Neuronal stem cell (in vitro differentiated cells): Measurements from ENCODE around the gene SNX25.
A peak's percentile ranks its signal among the peaks of the same experiment; 100 is the strongest.

Experiments
- DNase-seq: peaks from one replicate; pipeline ENCODE4 v3.0.0-alpha.2; 2013; ENCODE audit warnings: low spot score
- H2AFZ ChIP-seq: one replicate; pipeline ENCODE4 v1.6.1; 2013; ENCODE audit warnings: mild to moderate bottlenecking, low read length, inconsistent platforms
- H2AK5ac ChIP-seq: 2 replicates; pipeline ENCODE4 v1.6.1; 2013; ENCODE audit warnings: low read depth, mild to moderate bottlenecking, inconsistent platforms, low read length, moderate library complexity, mixed read lengths
- H2BK120ac ChIP-seq: 2 replicates; pipeline ENCODE4 v1.6.1; 2013; ENCODE audit warnings: low read depth, mild to moderate bottlenecking, inconsistent platforms, low read length, moderate library complexity, mixed read lengths
- H2BK12ac ChIP-seq: one replicate; pipeline ENCODE4 v1.6.1; 2013; ENCODE audit warnings: low read length, inconsistent platforms
- H2BK15ac ChIP-seq: 2 replicates; pipeline ENCODE4 v1.6.1; 2013; ENCODE audit warnings: mild to moderate bottlenecking, low read length, inconsistent platforms, mixed read lengths
- H2BK5ac ChIP-seq: one replicate; pipeline ENCODE4 v1.6.1; 2013; ENCODE audit warnings: inconsistent platforms, mild to moderate bottlenecking, low read length, moderate library complexity
- H3K14ac ChIP-seq: one replicate; pipeline ENCODE4 v1.6.1; 2013; ENCODE audit warnings: low read length, inconsistent platforms
- H3K18ac ChIP-seq: 2 replicates; pipeline ENCODE4 v1.6.1; 2013; ENCODE audit warnings: low read length, inconsistent platforms
- H3K23ac ChIP-seq: 2 replicates; pipeline ENCODE4 v1.6.1; 2013; ENCODE audit warnings: low read depth, mild to moderate bottlenecking, mixed read lengths, low read length, inconsistent platforms; ENCODE audit not compliant: poor library complexity
- H3K27ac ChIP-seq: replicated peaks from 3 replicates; pipeline ENCODE4 v1.5.1; 2013; ENCODE audit warnings: low read length, inconsistent platforms
- H3K27me3 ChIP-seq, 3 experiments: 2 replicates each; pipeline ENCODE4 v1.6.1; 2013; ENCODE audit warnings: low read length in 3 of 3, mild to moderate bottlenecking in 2 of 3, inconsistent platforms in 1 of 3, low read depth in 1 of 3, mixed read lengths in 1 of 3, moderate library complexity in 1 of 3; ENCODE audit not compliant: control insufficient read depth in 3 of 3, insufficient read depth in 3 of 3
- H3K36me3 ChIP-seq, 2 donors: replicated peaks in 1 of 2; 2 replicates each; pipeline ENCODE4 v1.6.1; 2013; ENCODE audit warnings: low read length in 2 of 2; ENCODE audit not compliant: control insufficient read depth in 2 of 2, insufficient read depth in 2 of 2
- H3K4ac ChIP-seq: 2 replicates; pipeline ENCODE4 v1.6.1; 2013; ENCODE audit warnings: inconsistent platforms, mild to moderate bottlenecking, low read length, moderate library complexity
- H3K4me1 ChIP-seq, 2 donors: 1 replicate in 1 of 2; 2 replicates in 1 of 2; pipeline ENCODE4 v1.6.1; 2013; ENCODE audit warnings: low read length in 2 of 2, low read depth in 1 of 2; ENCODE audit not compliant: control insufficient read depth in 2 of 2, insufficient read depth in 1 of 2
- H3K4me2 ChIP-seq: one replicate; pipeline ENCODE4 v1.6.1; 2013; ENCODE audit warnings: mild to moderate bottlenecking, low read length, inconsistent platforms; ENCODE audit not compliant: insufficient read depth, poor library complexity, severe bottlenecking
- H3K4me3 ChIP-seq, 2 donors: 2 replicates each; pipeline ENCODE4 v1.5.1; 2013; ENCODE audit warnings: low read length in 2 of 2, mild to moderate bottlenecking in 2 of 2, inconsistent platforms in 1 of 2, moderate library complexity in 1 of 2
- H3K79me1 ChIP-seq: one replicate; pipeline ENCODE4 v1.6.1; 2013; ENCODE audit warnings: low read depth, mild to moderate bottlenecking, inconsistent platforms, low read length, moderate library complexity
- H3K9ac ChIP-seq: one replicate; pipeline ENCODE4 v1.6.1; 2013; ENCODE audit warnings: mild to moderate bottlenecking, low read depth, low read length, inconsistent platforms; ENCODE audit not compliant: poor library complexity
- H3K9me3 ChIP-seq, 2 donors: replicated peaks in 1 of 2; 2 replicates each; pipeline versions ENCODE3 to v1.6.1; 2013; ENCODE audit warnings: low read length in 2 of 2, mild to moderate bottlenecking in 2 of 2, inconsistent platforms in 1 of 2, low read depth in 1 of 2, mixed read lengths in 1 of 2, moderate library complexity in 1 of 2; ENCODE audit not compliant: control insufficient read depth in 2 of 2, insufficient read depth in 1 of 2
- H4K8ac ChIP-seq: one replicate; pipeline ENCODE4 v1.6.1; 2013; ENCODE audit warnings: low read depth, mild to moderate bottlenecking, inconsistent platforms, low read length, moderate library complexity
- H4K91ac ChIP-seq: one replicate; pipeline ENCODE4 v1.6.1; 2013; ENCODE audit warnings: low read length, low read depth, mild to moderate bottlenecking, inconsistent platforms; ENCODE audit not compliant: poor library complexity
- WGBS, 2 donors: extraction: QIAGEN DNeasy Blood & Tissue Kit; methylation state at CpG; one replicate each; pipeline ENCODE4 v1.1.7; 2013; ENCODE audit warnings: missing lambda C conversion rate in 2 of 2, mixed read lengths in 1 of 2; ENCODE audit not compliant: insufficient read length in 2 of 2, insufficient replicate concordance in 1 of 2; ENCODE audit errors: extremely low coverage in 2 of 2; 5-methylcytosine and 5-hydroxymethylcytosine counted together

The SNX25 gene

GRCh38 chr4:185296665-185297460, 87.5 kb downstream of the SNX25 start:
- H3K4ac ChIP-seq: no peak overlapping the region
- no peak overlapping the region for H2BK15ac ChIP-seq
- H3K79me1 ChIP-seq: no peaks in the 10 kb centered on the region
- H3K9me3 ChIP-seq: peaks cover 0 to 19% of the 10 kb centered on the region in 2 donors
- H3K23ac ChIP-seq: no peak overlapping the region
- no peak overlapping the region for H3K9ac ChIP-seq
- no peak overlapping the region for H3K4me3 ChIP-seq
- no peak overlapping the region for H2AFZ ChIP-seq
- H2BK120ac ChIP-seq: no peak overlapping the region
- no peak for DNase-seq
- no peak overlapping the region for H3K14ac ChIP-seq
- H3K27me3 ChIP-seq: no peaks in the 10 kb centered on the region
- no peak overlapping the region for H3K27ac ChIP-seq
- H3K4me1 ChIP-seq: peaks cover 0 to 6% of the 10 kb centered on the region in 2 donors
- no peak overlapping the region for H3K4me2 ChIP-seq
- no CpG with 5 or more reads among the region's 6 CpGs for WGBS, 2 donors
- no peak overlapping the region for H4K91ac ChIP-seq
- no peak overlapping the region for H4K8ac ChIP-seq
- no peak overlapping the region for H3K18ac ChIP-seq
- no peak overlapping the region for H2AK5ac ChIP-seq
- no peak overlapping the region for H2BK12ac ChIP-seq
- no peak overlapping the region for H2BK5ac ChIP-seq
- peaks cover 9 to 23% of the 10 kb centered on the region in 2 donors for H3K36me3 ChIP-seq

GRCh38 chr4:185298728-185299430, 89.5 kb downstream of the SNX25 start:
- H3K14ac ChIP-seq: no peak overlapping the region
- no peak overlapping the region for H3K4ac ChIP-seq
- H2AFZ ChIP-seq: no peak overlapping the region
- H3K27me3 ChIP-seq: no peaks in the 10 kb centered on the region
- H3K23ac ChIP-seq: no peak overlapping the region
- H2BK12ac ChIP-seq: no peak overlapping the region
- no peak overlapping the region for H2AK5ac ChIP-seq
- no peak overlapping the region for H3K18ac ChIP-seq
- H3K9me3 ChIP-seq: peaks cover 0 to 8% of the 10 kb centered on the region in 2 donors
- peaks cover 6 to 10% of the 10 kb centered on the region in 2 donors for H3K36me3 ChIP-seq
- H2BK120ac ChIP-seq: no peak overlapping the region
- no peak overlapping the region for H3K4me2 ChIP-seq
- WGBS, 2 donors: no CpG with 5 or more reads among the region's 12 CpGs
- no peak overlapping the region for H4K8ac ChIP-seq
- no peak overlapping the region for H3K4me3 ChIP-seq
- no peak overlapping the region for H3K27ac ChIP-seq
- no peak overlapping the region for H4K91ac ChIP-seq
- no peak for DNase-seq
- H2BK5ac ChIP-seq: no peak overlapping the region
- H3K9ac ChIP-seq: no peak overlapping the region
- no peaks in the 10 kb centered on the region for H3K79me1 ChIP-seq
- no peak overlapping the region for H2BK15ac ChIP-seq
- H3K4me1 ChIP-seq: peaks cover 0 to 8% of the 10 kb centered on the region in 2 donors

GRCh38 chr4:185304541-185304940, 95.1 kb downstream of the SNX25 start:
- Histone ChIP-seq H4K8ac (no peak overlapping the region), H2BK15ac (no peak overlapping the region), H3K4me1 (peaks cover 23% of the 10 kb centered on the region in 2 donors), H3K4me3 (no peak overlapping the region), H4K91ac (no peak overlapping the region), H3K9me3 (no peaks in the 10 kb centered on the region), H2BK12ac (no peak overlapping the region), H3K27ac (peak overlapping the region; percentile 81), H3K23ac (no peak overlapping the region), H3K9ac (no peak overlapping the region), H3K4me2 (no peak overlapping the region), H2AK5ac (no peak overlapping the region), H2BK5ac (no peak overlapping the region), H3K14ac (no peak overlapping the region), H3K4ac (no peak overlapping the region), H3K79me1 (no peaks in the 10 kb centered on the region), H3K18ac (no peak overlapping the region), H2BK120ac (no peak overlapping the region), H3K27me3 (no peaks in the 10 kb centered on the region), H3K36me3 (peaks cover 0 to 8% of the 10 kb centered on the region in 2 donors), H2AFZ (peak overlapping the region; percentile 57)
- no peak for DNase-seq
- no CpG with 5 or more reads among the region's 4 CpGs for WGBS, 2 donors
